ENCODE results near the gene SAC3D1. TPM values are rescaled to one million over a fixed set of nuclear protein-coding genes. Genes with fewer than 3 reads are reported as not detected.

SAC3D1 gene
- total and polyA plus RNA-seq, 9 of the 15 experiments (the other 6 are each of a cell fraction or from before 2014, with no cell fraction given) = 0.20 to 35.2 (median 5.8) TPM

DNA sequence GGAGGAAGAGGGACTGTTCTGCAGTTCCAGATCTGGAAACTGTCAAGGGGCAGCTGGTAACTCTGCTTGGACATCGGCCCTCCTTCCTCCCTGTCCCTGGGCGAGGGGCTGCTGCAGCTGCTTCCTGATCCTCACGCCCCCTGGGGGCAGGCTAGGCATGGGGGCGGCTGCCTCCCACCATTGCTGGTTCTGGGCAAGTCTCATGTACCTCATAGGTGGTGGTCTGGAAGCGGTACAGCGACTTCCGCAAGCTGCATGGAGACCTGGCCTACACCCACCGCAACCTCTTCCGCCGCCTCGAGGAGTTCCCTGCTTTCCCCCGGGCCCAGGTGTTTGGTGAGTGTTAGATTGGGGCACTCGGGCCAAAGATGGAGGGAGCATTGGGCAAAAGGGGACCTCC lies 8.8 kb upstream of the SAC3D1 start:
- H3K9ac ChIP-seq (ENCODE audit: insufficient read depth in 1 of 2, low read depth in 2 of 2, low read length in 2 of 2) = no peak overlapping the region
- intact Hi-C loops (cut with micrococcal nuclease) (no loop called here), in situ Hi-C loops (cut with MboI) (no loop called here)
- no peaks in the 10 kb centered on the region for H3K9me1 ChIP-seq (ENCODE audit: control insufficient read depth, insufficient read depth, low read length)
- H3K27ac ChIP-seq (ENCODE audit: extremely low read depth, low read depth, low read length) = no peak overlapping the region
- no peaks in the 10 kb centered on the region for H3K27me3 ChIP-seq (ENCODE audit: control insufficient read depth in 2 of 2, insufficient read depth in 2 of 2, low read length in 2 of 2)
- ATAC-seq (no peak), FAIRE-seq (no peak), DNase-seq (ENCODE audit: extremely low read depth in 1 of 4, low spot score in 3 of 4) (no peak)
- ChIA-PET CTCF (ENCODE audit: low intra/inter-chr PET ratio) (no interaction called here), POLR2A (no interaction called here)
- no TSS peak for BruUV-seq (replicated peaks)
- no peak overlapping the region for H3K4me2 ChIP-seq (ENCODE audit: insufficient read depth, low read length)
- peaks cover 9% of the 10 kb centered on the region; the same call in 2 of the 3 replicates for H3K79me2 ChIP-seq (ENCODE audit: control insufficient read depth, insufficient read depth, low read length)
- H3K4me1 ChIP-seq (replicated peaks in 1 of 2; ENCODE audit: control insufficient read depth in 2 of 2, insufficient read depth in 2 of 2, low read length in 2 of 2) = peaks cover 4 to 13% of the 10 kb centered on the region in 2 experiments; a peak in 3 of 5 replicates
- H3K36me3 ChIP-seq (ENCODE audit: control insufficient read depth, insufficient read depth, low read length) = peaks cover 14% of the 10 kb centered on the region; the same call in 1 of the 3 replicates
- no peak overlapping the region for H3K4me3 ChIP-seq
- H3K9me3 ChIP-seq (replicated peaks; ENCODE audit: control insufficient read depth, insufficient read depth, low read depth, low read length) = no peaks in the 10 kb centered on the region
- H2AFZ ChIP-seq (ENCODE audit: low read depth, low read length) = no peak overlapping the region
- no peak for TF ChIP-seq SIX5 (IDR thresholded peaks at IDR 0.05; ENCODE audit: borderline replicate concordance in 1 of 2, insufficient read depth in 1 of 2, low read depth in 1 of 2, low read length in 2 of 2)
- no peak for TF ChIP-seq SREBF1 (IDR thresholded peaks at IDR 0.05; ENCODE audit: borderline replicate concordance, low read depth, low read length)
- TF ChIP-seq, protein P1, sequence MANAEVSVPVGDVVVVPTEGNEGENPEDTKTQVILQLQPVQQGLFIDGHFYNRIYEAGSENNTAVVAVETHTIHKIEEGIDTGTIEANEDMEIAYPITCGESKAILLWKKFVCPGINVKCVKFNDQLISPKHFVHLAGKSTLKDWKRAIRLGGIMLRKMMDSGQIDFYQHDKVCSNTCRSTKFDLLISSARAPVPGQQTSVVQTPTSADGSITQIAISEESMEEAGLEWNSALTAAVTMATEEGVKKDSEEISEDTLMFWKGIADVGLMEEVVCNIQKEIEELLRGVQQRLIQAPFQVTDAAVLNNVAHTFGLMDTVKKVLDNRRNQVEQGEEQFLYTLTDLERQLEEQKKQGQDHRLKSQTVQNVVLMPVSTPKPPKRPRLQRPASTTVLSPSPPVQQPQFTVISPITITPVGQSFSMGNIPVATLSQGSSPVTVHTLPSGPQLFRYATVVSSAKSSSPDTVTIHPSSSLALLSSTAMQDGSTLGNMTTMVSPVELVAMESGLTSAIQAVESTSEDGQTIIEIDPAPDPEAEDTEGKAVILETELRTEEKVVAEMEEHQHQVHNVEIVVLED (CRISPR knock-in tag; IDR thresholded peaks at IDR 0.05) = no peak
- no peak for TF ChIP-seq KDM4B (IDR thresholded peaks at IDR 0.05; ENCODE audit: borderline replicate concordance in 2 of 2, low read depth in 1 of 2)
- TF ChIP-seq ZNF785 (CRISPR knock-in tag; IDR thresholded peaks at IDR 0.05) = no peak
- TF ChIP-seq SAFB (IDR thresholded peaks at IDR 0.05; ENCODE audit: borderline replicate concordance, low read depth, low read length) = no peak
- 87% methylated on average over 12 of the region's 13 CpGs for WGBS (ENCODE audit: insufficient coverage, low coverage, missing lambda C conversion rate)
- no peaks in the 10 kb centered on the region for H4K20me1 ChIP-seq (replicated peaks; ENCODE audit: control insufficient read depth, insufficient read depth, low read length)
